Measurements from ENCODE around the gene MAP3K2.
A peak's percentile ranks its signal among the peaks of the same experiment; 100 is the strongest.

The MAP3K2 gene

DNA sequence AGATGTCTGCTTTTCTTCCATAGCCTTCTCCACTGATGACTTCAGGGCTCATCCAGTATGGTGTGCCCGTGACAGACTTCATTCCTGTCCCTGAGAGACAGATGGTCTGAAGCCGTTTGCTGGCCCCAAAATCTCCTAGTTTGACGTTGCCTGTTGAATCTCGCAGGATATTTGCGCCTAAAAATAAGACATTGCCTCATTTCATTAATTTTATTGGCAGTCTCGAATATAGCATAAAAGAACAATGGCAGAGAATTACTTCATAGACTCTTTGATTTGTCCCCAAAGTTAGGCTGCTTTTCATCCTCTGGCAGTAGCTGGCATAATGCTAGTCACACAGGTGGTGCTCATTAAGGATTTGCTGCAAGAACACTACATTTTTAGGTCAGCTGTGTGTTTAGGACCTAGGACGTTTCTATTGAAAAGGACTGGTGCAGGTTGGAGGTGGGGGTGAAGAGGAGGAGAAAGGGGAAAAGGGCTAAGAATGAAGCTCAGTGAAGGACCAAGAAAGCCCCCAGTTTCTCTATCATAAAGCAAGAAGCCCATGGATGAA is 79.1 kb downstream of the MAP3K2 start:
- Histone ChIP-seq H4K8ac (ENCODE audit: low read depth, low read length) (no peak overlapping the region), H2BK15ac (ENCODE audit: low read length) (no peak overlapping the region), H3K23ac (ENCODE audit: low read depth, low read length, poor library complexity) (no peak overlapping the region), H2BK12ac (ENCODE audit: low read length) (no peak overlapping the region), H4K91ac (ENCODE audit: low read depth, low read length, poor library complexity) (no peak overlapping the region), H3K18ac (ENCODE audit: low read length) (no peak overlapping the region), H3K4me3 (ENCODE audit: low read length in 2 of 2) (no peak overlapping the region), H2AFZ (ENCODE audit: low read length) (no peak overlapping the region), H2AK5ac (ENCODE audit: low read depth, low read length) (no peak overlapping the region), H3K14ac (ENCODE audit: low read length) (no peak overlapping the region), H2BK5ac (ENCODE audit: low read length) (no peak overlapping the region), H2BK120ac (ENCODE audit: low read depth, low read length) (no peak overlapping the region), H3K79me1 (ENCODE audit: low read depth, low read length) (no peaks in the 10 kb centered on the region), H3K4me1 (ENCODE audit: control insufficient read depth in 2 of 2, insufficient read depth in 1 of 2, low read depth in 1 of 2, low read length in 2 of 2) (peaks cover 0 to 2% of the 10 kb centered on the region in 2 donors), H3K4ac (ENCODE audit: low read length) (no peak overlapping the region), H3K9me3 (replicated peaks in 1 of 2; ENCODE audit: control insufficient read depth in 2 of 2, insufficient read depth in 1 of 2, low read depth in 1 of 2, low read length in 2 of 2) (no peaks in the 10 kb centered on the region), H3K27ac (replicated peaks; ENCODE audit: low read length) (no peak overlapping the region), H3K36me3 (replicated peaks in 1 of 2; ENCODE audit: control insufficient read depth in 2 of 2, insufficient read depth in 2 of 2, low read length in 2 of 2) (peaks cover 7 to 81% of the 10 kb centered on the region in 2 donors), H3K4me2 (ENCODE audit: insufficient read depth, low read length, poor library complexity, severe bottlenecking) (no peak overlapping the region), H3K9ac (ENCODE audit: low read depth, low read length, poor library complexity) (no peak overlapping the region), H3K27me3 (ENCODE audit: control insufficient read depth in 3 of 3, insufficient read depth in 3 of 3, low read depth in 1 of 3, low read length in 3 of 3) (no peaks in the 10 kb centered on the region)
- no peak for DNase-seq (ENCODE audit: low spot score)
- no CpG with 5 or more reads among the region's 7 CpGs for WGBS, 2 donors (ENCODE audit: extremely low coverage in 2 of 2, insufficient read length in 2 of 2, insufficient replicate concordance in 1 of 2)

DNA sequence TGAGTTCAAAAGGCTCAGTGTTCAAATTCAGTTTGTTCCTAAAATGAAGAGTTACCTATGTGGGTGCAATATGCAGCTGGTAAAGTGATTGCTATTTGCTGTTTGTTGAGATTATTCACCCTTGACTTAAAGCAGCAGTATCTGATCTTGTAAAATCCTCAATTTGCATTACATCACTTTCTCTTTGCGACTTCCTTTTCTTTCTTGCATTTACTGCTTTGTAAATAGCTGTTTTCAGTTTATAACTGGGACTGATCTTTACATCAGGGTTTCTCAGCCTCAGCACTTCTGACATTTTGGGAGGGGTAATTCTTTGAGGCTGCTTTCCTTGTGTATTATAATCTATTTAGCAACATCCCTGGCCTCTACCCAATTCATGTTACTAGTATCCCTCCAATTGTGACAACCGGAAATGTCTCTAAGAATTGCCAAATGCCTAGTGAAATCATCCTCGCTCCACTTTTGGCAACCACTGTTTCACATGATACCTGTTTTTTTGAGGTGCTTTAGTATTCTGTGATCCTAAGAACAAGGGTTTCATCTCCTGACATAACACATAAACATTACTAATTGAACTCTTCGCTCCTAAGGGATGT is 81.7 kb downstream of the MAP3K2 start:
- Histone ChIP-seq H3K4me3 (ENCODE audit: low read length in 2 of 2) (no peak overlapping the region), H2BK5ac (ENCODE audit: low read length) (no peak overlapping the region)
- WGBS, 2 donors (ENCODE audit: extremely low coverage in 2 of 2, insufficient read length in 2 of 2, insufficient replicate concordance in 1 of 2), result no CpG with 5 or more reads among the region's 4 CpGs

DNA sequence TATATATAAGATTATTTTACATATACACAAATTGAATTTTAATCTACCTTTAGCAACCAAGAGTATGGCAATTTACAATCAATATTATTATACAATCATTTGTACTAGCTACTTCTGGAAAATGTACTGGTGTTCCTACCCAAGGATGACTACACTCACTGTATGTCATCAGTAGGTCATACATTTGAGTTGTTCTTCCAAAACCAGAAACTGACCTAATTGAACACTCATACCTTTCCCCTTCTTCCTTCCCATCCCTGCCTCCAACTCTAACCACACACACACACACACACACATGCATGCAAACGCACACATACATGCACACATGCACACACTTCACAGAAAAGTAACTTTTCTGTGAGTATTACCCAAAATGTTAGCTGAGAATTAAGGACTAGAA is 85.6 kb downstream of the MAP3K2 start:
- no peak overlapping the region for H3K4me3 ChIP-seq (ENCODE audit: low read length in 2 of 2)
- no peak overlapping the region for H2BK5ac ChIP-seq (ENCODE audit: low read length)
- H2BK120ac ChIP-seq (ENCODE audit: low read depth, low read length), result no peak overlapping the region
- H3K9ac ChIP-seq (ENCODE audit: low read depth, low read length, poor library complexity), result no peak overlapping the region
- no peak overlapping the region for H4K8ac ChIP-seq (ENCODE audit: low read depth, low read length)
- H3K36me3 ChIP-seq (replicated peaks in 1 of 2; ENCODE audit: control insufficient read depth in 2 of 2, insufficient read depth in 2 of 2, low read length in 2 of 2), result peaks cover 0 to 22% of the 10 kb centered on the region in 2 donors
- H3K18ac ChIP-seq (ENCODE audit: low read length), result no peak overlapping the region
- no peaks in the 10 kb centered on the region for H3K4me1 ChIP-seq (ENCODE audit: control insufficient read depth in 2 of 2, insufficient read depth in 1 of 2, low read depth in 1 of 2, low read length in 2 of 2)
- H2AFZ ChIP-seq (ENCODE audit: low read length), result no peak overlapping the region
- no peaks in the 10 kb centered on the region for H3K9me3 ChIP-seq (replicated peaks in 1 of 2; ENCODE audit: control insufficient read depth in 2 of 2, insufficient read depth in 1 of 2, low read depth in 1 of 2, low read length in 2 of 2)
- H4K91ac ChIP-seq (ENCODE audit: low read depth, low read length, poor library complexity), result no peak overlapping the region
- no peak overlapping the region for H3K23ac ChIP-seq (ENCODE audit: low read depth, low read length, poor library complexity)
- no peak overlapping the region for H2BK15ac ChIP-seq (ENCODE audit: low read length)
- no peak for DNase-seq (ENCODE audit: low spot score)
- no peaks in the 10 kb centered on the region for H3K27me3 ChIP-seq (ENCODE audit: control insufficient read depth in 3 of 3, insufficient read depth in 3 of 3, low read depth in 1 of 3, low read length in 3 of 3)
- H3K27ac ChIP-seq (replicated peaks; ENCODE audit: low read length), result no peak overlapping the region
- no peaks in the 10 kb centered on the region for H3K79me1 ChIP-seq (ENCODE audit: low read depth, low read length)
- no peak overlapping the region for H3K4ac ChIP-seq (ENCODE audit: low read length)
- no peak overlapping the region for H3K14ac ChIP-seq (ENCODE audit: low read length)
- H2AK5ac ChIP-seq (ENCODE audit: low read depth, low read length), result no peak overlapping the region
- no CpG with 5 or more reads among the region's 1 CpG for WGBS, 2 donors (ENCODE audit: extremely low coverage in 2 of 2, insufficient read length in 2 of 2, insufficient replicate concordance in 1 of 2)
- no peak overlapping the region for H2BK12ac ChIP-seq (ENCODE audit: low read length)
- H3K4me2 ChIP-seq (ENCODE audit: insufficient read depth, low read length, poor library complexity, severe bottlenecking), result no peak overlapping the region

More for the DNA sequence above, 81.7 kb downstream of the MAP3K2 start:
- no peak for DNase-seq (ENCODE audit: low spot score)
- Histone ChIP-seq H3K36me3 (replicated peaks in 1 of 2; ENCODE audit: control insufficient read depth in 2 of 2, insufficient read depth in 2 of 2, low read length in 2 of 2) (peaks cover 7 to 55% of the 10 kb centered on the region in 2 donors), H3K4ac (ENCODE audit: low read length) (no peak overlapping the region), H4K91ac (ENCODE audit: low read depth, low read length, poor library complexity) (no peak overlapping the region), H2BK15ac (ENCODE audit: low read length) (no peak overlapping the region), H3K27ac (replicated peaks; ENCODE audit: low read length) (no peak overlapping the region), H2BK12ac (ENCODE audit: low read length) (no peak overlapping the region), H2AFZ (ENCODE audit: low read length) (no peak overlapping the region), H3K4me2 (ENCODE audit: insufficient read depth, low read length, poor library complexity, severe bottlenecking) (no peak overlapping the region), H3K9ac (ENCODE audit: low read depth, low read length, poor library complexity) (no peak overlapping the region), H3K23ac (ENCODE audit: low read depth, low read length, poor library complexity) (no peak overlapping the region), H3K79me1 (ENCODE audit: low read depth, low read length) (no peaks in the 10 kb centered on the region), H4K8ac (ENCODE audit: low read depth, low read length) (no peak overlapping the region), H3K18ac (ENCODE audit: low read length) (no peak overlapping the region), H3K14ac (ENCODE audit: low read length) (no peak overlapping the region), H3K27me3 (ENCODE audit: control insufficient read depth in 3 of 3, insufficient read depth in 3 of 3, low read depth in 1 of 3, low read length in 3 of 3) (no peaks in the 10 kb centered on the region), H3K4me1 (ENCODE audit: control insufficient read depth in 2 of 2, insufficient read depth in 1 of 2, low read depth in 1 of 2, low read length in 2 of 2) (no peaks in the 10 kb centered on the region), H3K9me3 (replicated peaks in 1 of 2; ENCODE audit: control insufficient read depth in 2 of 2, insufficient read depth in 1 of 2, low read depth in 1 of 2, low read length in 2 of 2) (no peaks in the 10 kb centered on the region), H2BK120ac (ENCODE audit: low read depth, low read length) (no peak overlapping the region), H2AK5ac (ENCODE audit: low read depth, low read length) (no peak overlapping the region)

DNA sequence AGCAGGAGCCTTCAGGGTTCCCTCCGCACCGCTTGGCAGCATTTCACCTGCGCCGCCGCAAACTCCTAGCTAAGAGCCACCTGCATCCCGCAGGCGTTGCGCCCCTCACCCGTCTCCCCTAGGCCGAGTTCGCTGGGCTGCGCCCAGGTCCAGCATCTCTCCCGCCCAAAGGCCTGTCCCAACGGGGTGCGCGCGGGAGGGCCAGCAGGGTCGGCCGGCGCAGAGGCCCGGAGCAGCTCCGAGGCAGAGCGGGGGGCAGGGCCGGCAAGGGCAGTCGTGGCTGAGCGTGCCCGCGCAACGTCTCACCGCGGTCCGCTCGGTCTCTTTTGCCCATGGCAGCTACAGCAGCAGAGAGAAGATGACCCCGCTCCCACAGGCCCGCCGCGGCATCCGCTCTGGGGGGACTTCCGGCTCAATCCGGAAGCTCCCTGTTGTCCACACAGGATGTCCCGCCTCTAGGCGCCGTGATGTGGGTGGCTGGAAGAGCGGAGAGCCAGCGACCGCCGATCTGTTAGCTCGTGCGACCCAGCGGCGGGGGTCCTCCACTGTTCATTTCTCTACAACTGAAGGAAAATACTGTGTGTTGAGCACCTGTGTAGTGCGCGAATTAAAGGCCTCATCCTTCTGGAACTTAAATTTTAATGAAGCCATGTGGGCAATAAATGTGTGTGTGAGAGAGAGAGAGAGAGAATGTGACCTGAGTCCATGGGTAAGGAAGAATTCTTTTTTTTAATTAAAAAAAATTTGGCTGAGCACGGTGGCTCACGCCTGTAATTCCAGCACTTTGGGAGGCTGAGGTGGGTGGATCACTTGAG is 93.8 kb downstream of the MAP3K2 start, which contains the start of gene ERCC3:
Gene ERCC3 (minus strand): TSS at position 397 of the 815 bp plus-strand sequence. CDS start 63 bp downstream, at position 334.
- peaks cover 4 to 5% of the 10 kb centered on the region in 2 donors for H3K4me1 ChIP-seq (ENCODE audit: control insufficient read depth in 2 of 2, insufficient read depth in 1 of 2, low read depth in 1 of 2, low read length in 2 of 2)
- H3K27me3 ChIP-seq (ENCODE audit: control insufficient read depth in 3 of 3, insufficient read depth in 3 of 3, low read depth in 1 of 3, low read length in 3 of 3), result no peaks in the 10 kb centered on the region
- no CpG with 5 or more reads among the region's 55 CpGs for WGBS, 2 donors (ENCODE audit: extremely low coverage in 2 of 2, insufficient read length in 2 of 2, insufficient replicate concordance in 1 of 2)
- H4K91ac ChIP-seq (ENCODE audit: low read depth, low read length, poor library complexity), result no peak within 1 kb of the TSS
- H4K8ac ChIP-seq (ENCODE audit: low read depth, low read length), result peak within 1 kb of the TSS; percentile 98
- H2AK5ac ChIP-seq (ENCODE audit: low read depth, low read length), result peak within 1 kb of the TSS; percentile 86
- peak within 1 kb of the TSS; percentile 74 for H3K4me2 ChIP-seq (ENCODE audit: insufficient read depth, low read length, poor library complexity, severe bottlenecking)
- peak; percentile 79 for DNase-seq (ENCODE audit: low spot score)
- H3K14ac ChIP-seq (ENCODE audit: low read length), result peak within 1 kb of the TSS; percentile 96
- H2BK5ac ChIP-seq (ENCODE audit: low read length), result peak within 1 kb of the TSS; percentile 85
- H3K36me3 ChIP-seq (replicated peaks in 1 of 2; ENCODE audit: control insufficient read depth in 2 of 2, insufficient read depth in 2 of 2, low read length in 2 of 2), result peaks cover 31 to 45% of the 10 kb centered on the region in 2 donors
- peak within 1 kb of the TSS; percentile 95 to 99 for H3K4me3 ChIP-seq (ENCODE audit: low read length in 2 of 2)
- H2BK12ac ChIP-seq (ENCODE audit: low read length), result no peak within 1 kb of the TSS
- peak within 1 kb of the TSS; percentile 78 for H3K27ac ChIP-seq (replicated peaks; ENCODE audit: low read length)
- H3K9me3 ChIP-seq (replicated peaks in 1 of 2; ENCODE audit: control insufficient read depth in 2 of 2, insufficient read depth in 1 of 2, low read depth in 1 of 2, low read length in 2 of 2), result no peaks in the 10 kb centered on the region
- peak within 1 kb of the TSS; percentile 47 for H3K4ac ChIP-seq (ENCODE audit: low read length)
- H3K9ac ChIP-seq (ENCODE audit: low read depth, low read length, poor library complexity), result peak within 1 kb of the TSS; percentile 100
- peak within 1 kb of the TSS; percentile 90 for H3K23ac ChIP-seq (ENCODE audit: low read depth, low read length, poor library complexity)
- no peak within 1 kb of the TSS for H2BK120ac ChIP-seq (ENCODE audit: low read depth, low read length)
- H3K18ac ChIP-seq (ENCODE audit: low read length), result peak within 1 kb of the TSS; percentile 98
- peak within 1 kb of the TSS; percentile 99 for H2AFZ ChIP-seq (ENCODE audit: low read length)
- H3K79me1 ChIP-seq (ENCODE audit: low read depth, low read length), result peaks cover 8% of the 10 kb centered on the region
- H2BK15ac ChIP-seq (ENCODE audit: low read length), result no peak within 1 kb of the TSS
